ENCODE measurements around the gene GALNTL6.

DNA sequence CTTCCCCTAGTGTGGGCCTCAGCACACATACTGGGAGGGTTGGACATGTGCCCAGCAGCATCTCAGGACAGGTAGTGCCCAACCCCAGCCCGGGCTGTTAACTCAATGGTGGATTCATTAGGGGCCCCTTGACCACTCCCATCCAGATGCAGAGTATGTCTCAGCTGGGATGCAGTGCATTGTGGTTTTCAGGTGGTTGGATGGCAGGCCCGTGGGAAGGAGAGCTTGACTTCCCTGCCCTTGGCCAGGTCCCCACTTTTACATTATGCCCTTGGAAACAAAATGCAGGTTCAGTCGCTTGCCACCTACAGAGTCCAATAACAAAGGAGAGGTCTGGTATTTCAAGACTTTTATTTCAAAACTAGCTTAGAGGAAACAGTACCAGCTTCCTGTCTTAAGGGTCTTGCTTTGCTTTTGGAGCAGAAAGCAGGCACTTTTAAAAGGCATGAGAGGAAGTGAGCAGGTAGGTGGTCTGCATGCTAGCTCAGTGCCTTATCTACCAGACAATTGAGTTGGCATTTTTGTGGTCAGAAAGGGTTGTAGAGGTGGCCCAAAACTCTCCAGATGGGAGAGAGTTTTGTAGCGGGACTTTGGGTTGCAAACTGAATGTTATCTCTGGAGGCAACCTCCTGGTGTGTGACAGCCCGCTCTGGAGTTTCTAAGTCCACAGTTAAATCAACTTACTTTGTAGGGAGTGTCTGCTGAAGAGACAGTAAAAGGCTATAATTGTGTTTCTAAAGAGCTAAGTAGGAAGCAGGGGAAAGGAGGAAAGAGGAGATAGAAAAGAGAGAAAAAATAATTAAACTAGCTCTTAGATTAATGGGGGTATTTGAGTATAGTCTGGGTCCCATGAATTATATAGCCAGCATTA lies 171.0 kb downstream of the GALNTL6 start:
- TF ChIP-seq, protein P1, sequence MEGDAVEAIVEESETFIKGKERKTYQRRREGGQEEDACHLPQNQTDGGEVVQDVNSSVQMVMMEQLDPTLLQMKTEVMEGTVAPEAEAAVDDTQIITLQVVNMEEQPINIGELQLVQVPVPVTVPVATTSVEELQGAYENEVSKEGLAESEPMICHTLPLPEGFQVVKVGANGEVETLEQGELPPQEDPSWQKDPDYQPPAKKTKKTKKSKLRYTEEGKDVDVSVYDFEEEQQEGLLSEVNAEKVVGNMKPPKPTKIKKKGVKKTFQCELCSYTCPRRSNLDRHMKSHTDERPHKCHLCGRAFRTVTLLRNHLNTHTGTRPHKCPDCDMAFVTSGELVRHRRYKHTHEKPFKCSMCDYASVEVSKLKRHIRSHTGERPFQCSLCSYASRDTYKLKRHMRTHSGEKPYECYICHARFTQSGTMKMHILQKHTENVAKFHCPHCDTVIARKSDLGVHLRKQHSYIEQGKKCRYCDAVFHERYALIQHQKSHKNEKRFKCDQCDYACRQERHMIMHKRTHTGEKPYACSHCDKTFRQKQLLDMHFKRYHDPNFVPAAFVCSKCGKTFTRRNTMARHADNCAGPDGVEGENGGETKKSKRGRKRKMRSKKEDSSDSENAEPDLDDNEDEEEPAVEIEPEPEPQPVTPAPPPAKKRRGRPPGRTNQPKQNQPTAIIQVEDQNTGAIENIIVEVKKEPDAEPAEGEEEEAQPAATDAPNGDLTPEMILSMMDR (IDR thresholded peaks at IDR 0.05), result no peak
- TF ChIP-seq POLR2AphosphoS5 (IDR thresholded peaks at IDR 0.05), result no peak

All from suprapubic skin (tissue), 3 donors.